Loucy (cell line): ENCODE results near the gene PSMD2.

Source experiments
- H2AFZ ChIP-seq: fragments of 200-600 bp; sonication (generic); 2 replicates; pipeline ENCODE4 v1.6.0; 2016; ENCODE audit warnings: antibody characterized with exemption, mild to moderate bottlenecking, low read length, moderate library complexity
- H3F3A ChIP-seq: fragments of 200-600 bp; 2 replicates; pipeline ENCODE4 v1.6.0; 2016; ENCODE audit warnings: antibody characterized with exemption, low read depth, mild to moderate bottlenecking
- H3K27me3 ChIP-seq: fragments of 200-600 bp; sonication (generic); 2 replicates; pipeline ENCODE4 v1.6.1; 2014; ENCODE audit warnings: low read length, mild to moderate bottlenecking; ENCODE audit not compliant: insufficient read depth, poor library complexity, severe bottlenecking
- H3K36me3 ChIP-seq: fragments of 200-600 bp; sonication (generic); 2 replicates; pipeline ENCODE4 v1.6.1; 2016; ENCODE audit warnings: low read length; ENCODE audit not compliant: insufficient read depth
- H3K4me1 ChIP-seq: fragments of 200-600 bp; sonication (generic); 2 replicates; pipeline ENCODE4 v1.5.1; 2014; ENCODE audit warnings: low read length, mild to moderate bottlenecking; ENCODE audit not compliant: insufficient read depth, poor library complexity, severe bottlenecking
- H3K4me2 ChIP-seq: fragments of 200-600 bp; sonication (generic); 2 replicates; pipeline ENCODE4 v1.6.0; 2014; ENCODE audit warnings: antibody characterized with exemption, low read length, low read depth, mild to moderate bottlenecking; ENCODE audit not compliant: poor library complexity, severe bottlenecking
- H3K4me3 ChIP-seq: fragments of 200-600 bp; sonication (generic); 2 replicates; pipeline ENCODE4 v1.5.1; 2014; ENCODE audit warnings: low read length, mild to moderate bottlenecking, mixed read lengths; ENCODE audit not compliant: poor library complexity, severe bottlenecking
- H3K79me2 ChIP-seq: fragments of 200-600 bp; sonication (generic); 2 replicates; pipeline ENCODE4 v1.6.1; 2014; ENCODE audit warnings: low read length; ENCODE audit not compliant: insufficient read depth
- H3K9ac ChIP-seq: fragments of 200-600 bp; sonication (generic); 2 replicates; pipeline ENCODE4 v1.6.0; 2014; ENCODE audit warnings: mild to moderate bottlenecking, low read depth, low read length, moderate library complexity; ENCODE audit not compliant: poor library complexity, severe bottlenecking
- H3K9me2 ChIP-seq: fragments of 200-600 bp; sonication (generic); replicated peaks from 2 replicates; pipeline ENCODE4 v1.6.1; 2016; ENCODE audit warnings: low read depth, low read length, mixed read lengths
- H3K9me3 ChIP-seq: fragments of 200-600 bp; sonication (generic); 2 replicates; pipeline ENCODE4 v1.6.1; 2014; ENCODE audit warnings: mild to moderate bottlenecking, antibody characterized with exemption, low read length, low read depth; ENCODE audit not compliant: insufficient read depth
- H4K20me1 ChIP-seq: fragments of 200-600 bp; sonication (generic); 2 replicates; pipeline ENCODE4 v1.6.0; 2014; ENCODE audit warnings: antibody characterized with exemption, low read length, mild to moderate bottlenecking; ENCODE audit not compliant: insufficient read depth, poor library complexity, severe bottlenecking
- CTCF ChIP-seq: fragments of 200-600 bp; sonication (generic); conservative IDR thresholded peaks from 2 replicates; pipeline ENCODE4 v1.5.1; 2014; ENCODE audit warnings: mild to moderate bottlenecking, antibody characterized with exemption, low read length
- EZH2phosphoT487 ChIP-seq: fragments of 200-600 bp; IDR thresholded peaks from 2 replicates; pipeline ENCODE4 v1.6.1; 2018; ENCODE audit warnings: antibody characterized with exemption, mild to moderate bottlenecking, moderate library complexity, borderline replicate concordance

Gene PSMD2

GRCh38 chr3:184272269-184272668 is 26.8 kb upstream of the PSMD2 start:
- Histone ChIP-seq H3K27me3 (no peaks in the 10 kb centered on the region), H2AFZ (no peak overlapping the region), H3K9ac (no peak overlapping the region), H3K9me3 (no peaks in the 10 kb centered on the region), H3K36me3 (no peaks in the 10 kb centered on the region), H3K4me1 (no peaks in the 10 kb centered on the region), H3K79me2 (no peaks in the 10 kb centered on the region), H3F3A (no peaks in the 10 kb centered on the region), H3K4me2 (no peak overlapping the region), H4K20me1 (no peaks in the 10 kb centered on the region), H3K4me3 (no peak overlapping the region), H3K9me2 (no peaks in the 10 kb centered on the region)
- no peak for TF ChIP-seq EZH2phosphoT487
- no peak for TF ChIP-seq CTCF

DNA sequence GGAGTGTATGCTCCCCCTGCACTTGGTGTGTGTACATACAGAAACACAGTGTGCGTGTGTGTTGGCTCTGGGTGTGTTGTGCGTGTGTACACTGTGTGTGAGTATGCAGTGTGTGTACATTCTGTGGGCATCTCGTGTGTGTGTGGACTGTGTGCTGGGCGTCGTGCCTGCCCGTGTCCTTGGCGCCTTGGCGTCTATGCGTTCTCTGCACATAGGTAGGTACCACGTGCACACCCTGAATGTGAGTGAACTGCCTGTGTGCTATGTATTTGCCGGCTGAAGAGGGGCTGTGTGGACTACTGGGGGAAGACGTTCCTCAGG is 23.7 kb upstream of the PSMD2 start:
- H3K36me3 ChIP-seq = no peaks in the 10 kb centered on the region
- no peaks in the 10 kb centered on the region for H3K27me3 ChIP-seq
- no peak overlapping the region for H3K9ac ChIP-seq
- no peaks in the 10 kb centered on the region for H3K9me2 ChIP-seq
- H3K4me2 ChIP-seq = no peak overlapping the region
- no peaks in the 10 kb centered on the region for H3F3A ChIP-seq
- H3K4me3 ChIP-seq = no peak overlapping the region
- no peak overlapping the region for H2AFZ ChIP-seq
- TF ChIP-seq CTCF = no peak
- no peak for TF ChIP-seq EZH2phosphoT487
- no peaks in the 10 kb centered on the region for H4K20me1 ChIP-seq
- no peaks in the 10 kb centered on the region for H3K9me3 ChIP-seq
- H3K79me2 ChIP-seq = no peaks in the 10 kb centered on the region
- no peaks in the 10 kb centered on the region for H3K4me1 ChIP-seq

- H3K9ac ChIP-seq = no peak within 1 kb of the TSS
Measured at GRCh38 chr3:184275961-184276910, 22.8 kb upstream of the PSMD2 start, which contains the start of gene ECE2. ECE2 (plus strand) TSS chr3:184276022; CDS start chr3:184276154, 132 bp downstream.

More at GRCh38 chr3:184275961-184276910, 22.8 kb upstream of the PSMD2 start, which contains the start of gene ECE2:
- H2AFZ ChIP-seq = no peak within 1 kb of the TSS
- TF ChIP-seq EZH2phosphoT487 (no peak), CTCF (no peak)
- H3K9me2 ChIP-seq = no peaks in the 10 kb centered on the region
- no peaks in the 10 kb centered on the region for H3K27me3 ChIP-seq
- H3K79me2 ChIP-seq = no peaks in the 10 kb centered on the region
- no peaks in the 10 kb centered on the region for H3K9me3 ChIP-seq
- H3K4me1 ChIP-seq = no peaks in the 10 kb centered on the region
- H3K36me3 ChIP-seq = no peaks in the 10 kb centered on the region
- H3F3A ChIP-seq = no peaks in the 10 kb centered on the region
- H3K4me2 ChIP-seq = no peak within 1 kb of the TSS
- no peaks in the 10 kb centered on the region for H4K20me1 ChIP-seq
- no peak within 1 kb of the TSS for H3K4me3 ChIP-seq
